ENCODE measurements around the gene BCS1L. TPM values are rescaled to one million over a fixed set of nuclear protein-coding genes. Genes with fewer than 3 reads are reported as not detected.

BCS1L gene
- total and polyA plus RNA-seq, 2 of the 8 experiments (the other 6 are each of a cell fraction or from before 2014, with no cell fraction given): 23.7 to 37.1 TPM

- TF ChIP-seq EZH2 (IDR thresholded peaks at IDR 0.05; ENCODE audit: low read depth, low read length, severe bottlenecking): no peak
Observed at GRCh38 chr2:218655751-218656150, 3.7 kb upstream of the BCS1L start (continued).
